Activated CD4-positive, CD25-positive, alpha-beta regulatory T cell (primary cell): ENCODE data around the gene PTGFRN.
"Not testable (repeated sequence)": the region's sequence is repeated elsewhere in the genome, so short reads cannot be mapped to it uniquely, and the experiment has no call there.

Experiments used
- DNase-seq, 4 experiments: peaks; one replicate each; lab custom pipeline; 2025; lab: John Stamatoyannopoulos, UW

The PTGFRN gene

GRCh38 chr1:116909512-116910378, at the start of gene PTGFRN:
PTGFRN (plus strand) TSS chr1:116909916; CDS start chr1:116910204, 288 bp downstream.
- DNase-seq, result no peak

- DNase-seq, result not testable (repeated sequence)
Observed at GRCh38 chr1:116860167-116860566, 49.5 kb upstream of the PTGFRN start.

GRCh38 chr1:116861137-116861536, 48.6 kb upstream of the PTGFRN start:
- DNase-seq, result no peak

GRCh38 chr1:116863031-116863430, 46.7 kb upstream of the PTGFRN start:
- DNase-seq, result not testable (repeated sequence)

- not testable (repeated sequence) for DNase-seq
Observed at GRCh38 chr1:116866478-116866877, 43.2 kb upstream of the PTGFRN start.

- DNase-seq, result no peak
Observed at GRCh38 chr1:116868385-116868784, 41.3 kb upstream of the PTGFRN start.

GRCh38 chr1:116869611-116870010, 40.1 kb upstream of the PTGFRN start:
- DNase-seq, result no peak

GRCh38 chr1:116870300-116870699, 39.4 kb upstream of the PTGFRN start:
- no peak for DNase-seq

- DNase-seq, result no peak
Observed at GRCh38 chr1:116871779-116872146, 38.0 kb upstream of the PTGFRN start.

GRCh38 chr1:116873680-116874271, 35.9 kb upstream of the PTGFRN start:
- no peak for DNase-seq

- DNase-seq, result no peak
Observed at GRCh38 chr1:116874733-116875249, 34.9 kb upstream of the PTGFRN start.

GRCh38 chr1:116875391-116875790, 34.3 kb upstream of the PTGFRN start:
- no peak for DNase-seq

- not testable (repeated sequence) for DNase-seq
Observed at GRCh38 chr1:116875946-116876345, 33.8 kb upstream of the PTGFRN start.

GRCh38 chr1:116877141-116877818, 32.4 kb upstream of the PTGFRN start:
- DNase-seq, result no peak

GRCh38 chr1:116878804-116879477, 30.8 kb upstream of the PTGFRN start:
- no peak for DNase-seq

- no peak for DNase-seq
Observed at GRCh38 chr1:116879478-116880133, 30.1 kb upstream of the PTGFRN start.

GRCh38 chr1:116880917-116881316, 28.8 kb upstream of the PTGFRN start:
- no peak for DNase-seq

GRCh38 chr1:116881879-116882520, 27.7 kb upstream of the PTGFRN start:
- no peak for DNase-seq

- DNase-seq, result no peak
Observed at GRCh38 chr1:116882866-116883265, 26.9 kb upstream of the PTGFRN start.

- DNase-seq, result no peak
Observed at GRCh38 chr1:116886291-116886878, 23.3 kb upstream of the PTGFRN start.

GRCh38 chr1:116887212-116887611, 22.5 kb upstream of the PTGFRN start:
- DNase-seq, result no peak
